H54 (cell line): ENCODE results near the gene UBR7.

Experiments used
- DNase-seq: peaks from one replicate; pipeline ENCODE4 v3.0.0; 2011; ENCODE audit warnings: low spot score, mixed read lengths; ENCODE audit not compliant: insufficient read length
- FAIRE-seq: peaks from 3 replicates; lab custom pipeline; 2011; peaks lifted over from hg19 to GRCh38; lab: Jason Lieb, UNC
- POLR2A ChIP-seq: IDR thresholded peaks from 2 replicates; pipeline ENCODE4 v1.6.1; 2011; ENCODE audit warnings: low read depth, mild to moderate bottlenecking, low read length

UBR7 gene

DNA sequence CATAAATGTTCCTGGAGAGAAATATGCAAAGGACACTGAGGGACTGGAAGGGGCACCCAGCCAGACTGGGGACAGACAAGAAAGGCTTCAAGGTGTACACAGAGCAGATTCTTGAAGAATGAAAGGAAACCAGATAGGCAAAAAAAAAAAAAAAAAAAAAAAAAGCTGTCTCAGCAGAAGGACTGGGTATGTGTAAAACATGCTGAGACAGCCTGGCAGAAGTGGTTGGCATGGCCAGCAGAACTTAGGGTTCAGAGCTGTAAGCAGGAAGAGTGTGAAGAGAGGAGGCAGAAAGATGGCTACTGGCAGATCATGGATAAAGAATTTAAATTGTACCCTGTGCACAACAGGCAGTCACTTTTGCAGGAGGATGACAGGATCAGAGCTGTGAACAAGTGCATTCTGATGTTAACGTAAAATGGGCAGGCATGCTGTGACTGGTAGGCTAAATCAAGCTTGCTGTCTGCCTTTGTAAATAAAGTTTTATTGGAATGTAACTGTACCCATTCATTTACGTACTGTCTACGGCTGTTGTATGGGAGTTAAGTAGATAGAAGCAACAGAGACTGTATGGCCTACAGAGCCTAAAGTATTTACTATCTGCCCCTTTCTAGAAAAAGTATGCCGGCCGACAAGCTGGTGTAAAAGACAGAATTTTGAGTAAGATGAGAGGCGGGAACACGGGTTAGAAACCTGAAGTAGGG is 42.2 kb downstream of the UBR7 start:
- no peak for FAIRE-seq
- TF ChIP-seq POLR2A, result no peak
- DNase-seq, result no peak

DNA sequence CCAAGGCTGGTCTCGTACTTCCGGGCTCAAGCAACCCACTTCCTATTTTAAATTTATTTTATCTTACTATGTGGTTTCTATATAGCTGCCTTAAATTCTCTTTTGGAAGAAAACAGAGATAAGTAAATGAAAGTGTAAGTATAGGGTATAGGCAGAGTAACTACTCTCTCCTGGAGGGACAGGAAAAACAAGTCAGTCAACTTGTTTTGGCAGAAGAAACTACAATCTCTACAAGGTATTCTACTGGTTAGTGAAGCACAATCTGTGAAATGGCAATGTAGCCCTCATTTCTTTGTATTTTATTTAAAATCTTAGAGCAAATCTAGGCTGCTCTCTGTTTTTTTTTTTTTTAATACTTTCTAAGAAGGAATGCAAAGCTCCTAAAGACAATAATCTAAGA is 55.4 kb downstream of the UBR7 start:
- TF ChIP-seq POLR2A, result no peak
- FAIRE-seq, result no peak
- no peak for DNase-seq

DNA sequence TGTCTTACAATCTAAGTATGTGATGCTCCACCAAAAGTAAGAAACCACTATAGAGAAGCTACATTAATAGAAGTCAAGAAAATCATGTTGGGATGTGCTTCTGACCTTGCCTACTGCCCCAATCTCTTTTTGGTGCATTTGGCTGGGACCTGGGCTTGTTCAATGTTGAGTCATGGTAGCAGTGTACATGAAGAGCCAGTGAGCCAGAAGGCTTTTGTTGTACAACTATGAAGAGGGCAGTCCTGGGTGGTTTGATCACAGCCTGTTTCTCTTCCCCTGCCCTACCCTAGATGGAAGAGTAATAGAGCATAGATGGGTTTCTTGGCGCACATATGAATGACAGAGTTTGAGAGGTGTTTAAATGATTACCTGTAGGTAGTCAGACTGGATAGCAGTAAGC is 56.4 kb downstream of the UBR7 start:
- FAIRE-seq (peak; percentile 6), DNase-seq (no peak)
- no peak for TF ChIP-seq POLR2A

DNA sequence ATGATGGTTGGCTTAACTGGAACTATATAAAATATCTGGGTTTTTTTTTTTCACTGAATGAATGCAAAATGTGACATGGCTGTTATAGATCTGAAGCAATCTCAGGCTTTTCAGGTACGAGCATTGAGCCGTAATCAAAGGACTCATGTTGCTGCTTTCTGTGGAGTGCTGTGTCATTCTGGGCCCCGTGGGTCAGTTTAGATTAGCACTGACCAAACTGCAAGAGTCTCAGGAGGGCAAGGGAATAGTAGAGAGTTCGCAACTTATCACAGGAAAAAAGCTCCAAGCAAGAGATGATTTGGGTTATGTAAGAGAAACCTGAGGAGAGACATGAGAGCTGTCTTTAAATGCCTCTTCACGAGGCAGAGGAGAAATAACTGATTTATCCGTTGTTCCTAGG is 59.1 kb downstream of the UBR7 start:
- no peak for DNase-seq
- no peak for FAIRE-seq
- TF ChIP-seq POLR2A, result no peak

DNA sequence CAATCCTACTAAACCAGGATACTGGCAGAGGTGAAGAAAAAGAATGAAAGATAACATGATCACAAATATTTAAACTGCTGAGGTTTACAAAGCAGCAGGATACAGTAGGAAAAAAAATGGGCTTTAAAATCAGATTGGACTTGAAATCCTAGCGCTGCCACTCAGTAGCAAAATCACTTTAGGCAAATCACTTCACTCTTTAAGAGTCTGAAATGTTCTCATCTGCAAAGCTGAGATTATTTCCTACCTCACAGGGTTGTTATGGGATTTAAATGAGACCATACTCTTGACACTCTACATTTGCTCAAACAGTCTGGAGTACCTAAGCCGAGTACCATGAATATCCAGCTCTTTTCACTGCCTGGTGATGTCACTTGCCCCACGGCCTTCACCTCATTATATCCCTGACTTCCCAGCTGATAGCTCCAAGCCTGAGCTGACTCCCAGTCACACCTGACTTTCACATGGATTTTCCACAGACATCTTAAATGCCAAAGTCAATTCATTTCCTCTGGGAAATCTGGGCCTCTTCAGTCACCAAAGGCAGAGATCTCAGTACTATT is 60.2 kb downstream of the UBR7 start:
- DNase-seq (no peak), FAIRE-seq (no peak)
- TF ChIP-seq POLR2A, result no peak

DNA sequence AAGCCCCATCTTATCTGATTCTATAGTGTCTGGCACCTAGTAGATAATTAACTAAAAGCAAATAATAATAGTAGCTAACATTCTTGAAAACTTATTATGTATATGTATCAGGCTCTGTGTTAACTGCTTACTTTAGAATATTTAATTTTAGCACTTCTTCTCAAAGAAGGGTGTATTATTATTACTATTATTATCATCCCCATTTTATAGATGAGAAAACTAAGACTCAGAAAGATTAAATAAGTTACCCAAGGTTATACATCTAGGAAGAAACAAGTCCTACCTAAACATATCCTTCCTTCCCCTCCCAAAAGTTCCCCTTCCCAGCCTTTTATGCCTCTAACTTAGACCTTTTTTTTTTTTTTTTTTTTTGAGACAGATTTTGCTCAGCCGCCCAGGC is 61.4 kb downstream of the UBR7 start:
- TF ChIP-seq POLR2A, result no peak
- no peak for FAIRE-seq
- no peak for DNase-seq

DNA sequence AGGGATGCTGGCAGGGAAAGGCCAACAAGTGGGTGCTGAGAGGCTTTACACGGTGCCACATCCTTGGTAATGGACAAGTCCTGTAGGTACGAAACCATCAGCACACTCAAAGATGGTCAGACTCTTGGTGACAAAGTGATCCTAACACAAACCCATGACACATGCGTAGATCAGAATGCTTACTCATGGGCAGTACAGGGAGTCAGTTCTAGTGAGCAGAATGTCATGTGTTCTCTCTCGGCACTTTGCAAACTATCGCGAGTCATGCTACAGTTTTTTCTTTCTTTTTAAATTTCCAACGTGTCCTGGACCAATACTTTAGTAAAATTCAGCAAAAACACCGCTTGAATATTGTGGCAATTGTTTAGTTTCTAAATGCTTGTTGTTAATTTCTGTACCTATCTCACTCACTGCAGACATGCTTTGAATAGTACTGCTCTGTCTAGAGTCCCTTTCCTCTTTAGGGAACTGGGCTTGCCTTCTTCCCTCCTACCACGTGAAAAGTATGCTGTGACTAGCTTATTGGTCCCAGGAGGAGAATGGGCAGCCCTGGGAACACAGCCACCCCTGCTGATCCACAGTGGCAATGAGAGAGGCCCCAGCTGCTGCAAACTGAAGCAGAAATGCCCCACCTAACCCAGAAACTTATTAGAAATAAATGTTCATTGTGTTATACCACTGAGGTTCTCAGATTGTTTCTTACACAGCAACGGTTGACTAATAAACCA is 62.4 kb downstream of the UBR7 start:
- no peak for TF ChIP-seq POLR2A
- FAIRE-seq, result peak; percentile 99
- peak; percentile 55 for DNase-seq

DNA sequence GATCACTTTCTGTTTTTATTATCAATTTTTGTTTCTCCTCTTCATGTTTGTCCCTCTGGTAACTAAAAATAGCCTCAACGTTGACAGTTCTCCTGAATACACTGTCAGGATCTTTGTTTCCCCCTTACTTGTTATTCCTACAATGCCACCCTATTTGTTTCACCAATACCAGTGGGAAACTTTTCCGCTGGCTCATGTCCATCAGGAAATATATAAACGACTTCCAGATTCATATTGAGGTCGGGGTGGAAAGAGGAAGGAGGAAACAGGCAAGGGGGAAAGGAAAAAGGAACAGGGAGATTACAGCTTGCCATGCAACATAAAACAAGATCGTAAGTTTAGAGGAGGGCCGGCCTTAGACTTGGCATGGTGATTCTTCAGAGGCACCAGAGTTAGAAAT is 64.1 kb downstream of the UBR7 start:
- TF ChIP-seq POLR2A, result no peak
- FAIRE-seq (no peak), DNase-seq (no peak)

DNA sequence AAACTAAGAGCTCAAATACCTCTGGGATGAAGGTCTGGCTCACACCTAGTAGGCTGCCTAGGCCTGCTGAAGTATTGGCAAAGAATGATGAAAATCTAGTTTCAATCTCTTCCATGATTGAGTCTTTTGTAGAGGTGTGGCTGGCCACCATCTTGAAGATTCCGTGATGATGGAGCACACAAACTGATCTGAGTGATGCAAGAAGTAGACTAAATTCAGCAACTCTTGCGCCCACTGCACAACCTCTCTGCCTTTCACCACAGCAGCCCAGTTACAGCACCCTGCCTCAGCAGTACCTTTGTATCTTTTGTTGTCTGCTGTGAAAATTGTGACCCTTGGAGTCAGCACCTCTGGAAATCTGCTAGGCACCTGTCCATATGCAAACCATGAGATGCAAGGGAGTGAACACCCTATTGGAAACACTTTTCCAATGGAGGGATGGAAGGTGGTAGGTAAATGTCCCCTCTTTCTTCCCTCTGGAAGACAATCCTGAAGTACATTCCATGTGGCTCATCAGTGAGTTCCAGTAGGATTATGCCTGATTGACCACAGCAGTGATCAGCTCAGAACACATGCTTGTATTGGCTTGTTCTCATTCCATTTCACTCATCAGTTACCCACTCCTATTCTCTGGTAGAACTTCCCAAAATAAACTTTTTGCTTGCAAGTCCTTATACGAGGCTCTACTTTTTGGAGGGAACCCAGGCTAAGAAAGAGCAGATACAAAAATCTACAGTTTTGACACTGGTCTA is 67.2 kb downstream of the UBR7 start:
- DNase-seq, result no peak
- FAIRE-seq, result no peak
- no peak for TF ChIP-seq POLR2A

DNA sequence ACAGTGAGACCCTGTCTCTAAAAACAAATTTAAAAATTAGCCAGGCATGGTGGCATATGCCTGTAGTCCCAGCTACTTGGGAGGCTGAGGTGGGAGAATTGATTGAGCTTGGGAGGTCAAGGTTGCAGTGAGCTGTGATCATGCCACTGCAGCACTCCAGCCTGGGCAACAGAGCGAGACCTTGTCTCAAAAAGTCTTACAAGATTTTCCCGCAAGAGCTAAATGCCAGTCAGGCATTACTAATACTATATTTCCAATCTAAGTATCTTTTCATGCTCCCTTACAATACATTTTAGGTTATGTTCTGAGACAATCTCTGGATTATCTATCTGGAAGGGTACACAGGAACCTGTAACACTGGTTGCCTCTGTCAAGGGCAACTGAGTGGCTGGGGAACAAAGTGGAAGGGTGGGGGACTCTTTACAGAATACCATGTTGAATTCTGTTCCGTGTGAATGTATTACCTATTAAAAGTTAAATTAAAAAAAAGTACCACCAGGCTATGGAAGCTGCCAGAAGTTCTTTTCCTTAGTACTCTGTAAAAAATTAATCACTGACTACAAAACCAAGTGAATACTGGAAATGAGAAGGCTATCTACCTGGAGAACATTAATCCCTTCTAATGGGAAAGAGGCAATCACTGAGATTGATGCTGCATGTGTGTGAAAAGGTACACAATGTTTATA is 69.1 kb downstream of the UBR7 start:
- DNase-seq (no peak), FAIRE-seq (no peak)
- TF ChIP-seq POLR2A, result no peak
